Stimulated activated CD4-positive, alpha-beta T cell treated with anti-CD3 and anti-CD28 coated beads, TNF-alpha, amount 100 ng/mL, for 1 hour (primary cell): Measurements from ENCODE around the gene TSHZ3.

Experiments
- DNase-seq, 3 donors: peaks; one replicate each; pipeline ENCODE4 v3.0.0-alpha.2; 2020; ENCODE audit warnings: low read depth in 3 of 3, low spot score in 1 of 3

The TSHZ3 gene

GRCh38 chr19:31290931-31291590 lies 58.2 kb downstream of the TSHZ3 start:
- DNase-seq = no peak

GRCh38 chr19:31289976-31290375 lies 59.3 kb downstream of the TSHZ3 start:
- no peak for DNase-seq

GRCh38 chr19:31289381-31289880 lies 59.8 kb downstream of the TSHZ3 start:
- DNase-seq = no peak

- no peak for DNase-seq
These were observed 62.7 kb downstream of the TSHZ3 start for GRCh38 chr19:31286491-31286890.

- DNase-seq = no peak
These were observed 63.5 kb downstream of the TSHZ3 start for GRCh38 chr19:31285744-31286143.

DNA sequence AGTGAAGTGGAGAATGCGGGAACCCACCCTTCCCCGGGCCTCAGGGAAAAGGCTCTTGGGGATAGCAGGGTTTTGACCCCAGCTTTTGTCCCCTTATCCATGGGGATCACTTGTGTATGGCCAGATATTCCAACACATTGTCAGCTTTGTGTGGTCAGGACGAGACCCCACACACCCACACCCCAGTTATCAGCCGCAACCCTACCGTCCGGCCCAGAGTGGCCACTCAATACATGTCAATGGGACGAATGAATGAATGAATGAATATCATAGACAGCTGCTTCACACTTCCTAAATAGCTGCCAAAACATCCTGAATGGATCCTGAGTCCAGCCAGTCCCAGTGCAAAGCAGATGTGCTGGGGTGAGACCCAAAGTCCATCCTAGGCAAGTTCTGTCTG lies 64.6 kb downstream of the TSHZ3 start:
- DNase-seq = no peak

DNA sequence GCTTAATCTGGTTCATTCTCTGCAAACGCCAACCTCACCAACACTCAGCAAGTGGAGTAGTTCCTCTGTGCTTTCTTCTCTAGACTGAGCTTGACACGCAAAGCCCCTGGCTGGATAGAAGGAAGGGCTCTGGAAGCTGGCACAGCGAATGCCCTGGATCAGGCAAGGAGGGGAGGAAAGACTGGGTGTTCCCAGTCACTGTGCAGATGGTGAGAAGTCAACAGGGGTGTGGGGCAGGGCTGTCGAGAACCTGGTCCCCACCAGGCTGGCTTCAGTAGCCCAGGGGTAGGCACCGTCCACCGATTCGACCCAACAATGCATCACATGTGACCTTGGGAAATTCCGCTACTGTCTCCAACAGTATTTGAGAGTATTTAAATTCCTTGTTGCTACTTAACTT lies 65.5 kb downstream of the TSHZ3 start:
- no peak for DNase-seq

GRCh38 chr19:31282346-31282745 lies 66.9 kb downstream of the TSHZ3 start:
- DNase-seq = no peak

GRCh38 chr19:31280287-31281006 lies 68.8 kb downstream of the TSHZ3 start:
- no peak for DNase-seq

- no peak for DNase-seq
These were observed 69.8 kb downstream of the TSHZ3 start for GRCh38 chr19:31279436-31279765.

DNA sequence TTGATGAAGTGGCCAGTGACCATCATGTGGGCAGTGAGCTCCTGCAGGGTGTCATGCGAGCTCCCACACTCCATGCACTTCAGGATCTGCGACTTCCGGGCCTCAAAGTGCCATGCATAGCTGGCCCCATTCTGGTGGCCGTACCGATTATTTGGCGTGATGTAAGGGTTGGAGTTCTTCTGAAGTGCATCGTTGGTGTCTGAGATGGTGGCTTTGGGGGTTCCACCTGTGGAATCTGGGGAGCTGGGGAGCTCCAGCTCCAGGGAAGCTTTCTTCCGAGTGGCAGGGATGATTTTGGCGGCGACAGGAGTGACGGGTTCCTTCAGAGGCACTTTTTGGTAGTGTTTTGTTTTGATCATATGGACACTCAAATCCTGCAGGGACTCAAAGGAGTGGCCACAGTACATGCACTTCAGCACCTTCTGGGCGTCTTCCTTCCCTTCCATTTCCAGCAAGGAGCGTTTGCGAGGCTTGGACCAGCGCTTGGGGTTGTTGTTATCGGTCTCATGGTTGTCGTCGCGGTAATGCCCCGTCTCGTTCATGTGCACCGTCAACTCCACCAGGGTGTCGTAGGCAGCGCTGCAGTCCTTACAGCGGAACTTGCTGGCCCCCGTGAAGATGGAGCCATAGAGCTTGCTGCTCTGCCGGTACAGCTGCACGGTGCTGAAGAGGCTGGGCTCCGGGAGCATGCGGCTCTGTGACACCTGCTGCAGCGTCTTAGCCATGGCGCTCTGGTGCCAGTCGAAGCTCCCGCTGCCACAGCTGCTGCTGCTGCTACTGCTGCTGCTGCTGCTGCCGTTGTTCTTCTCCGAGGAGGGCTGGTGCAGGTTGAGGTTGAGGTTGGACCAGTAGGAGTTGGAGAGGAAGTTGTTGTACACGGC lies 70.4 kb downstream of the TSHZ3 start:
- DNase-seq = no peak

- DNase-seq = no peak
These were observed 71.7 kb downstream of the TSHZ3 start for GRCh38 chr19:31277516-31277915.

DNA sequence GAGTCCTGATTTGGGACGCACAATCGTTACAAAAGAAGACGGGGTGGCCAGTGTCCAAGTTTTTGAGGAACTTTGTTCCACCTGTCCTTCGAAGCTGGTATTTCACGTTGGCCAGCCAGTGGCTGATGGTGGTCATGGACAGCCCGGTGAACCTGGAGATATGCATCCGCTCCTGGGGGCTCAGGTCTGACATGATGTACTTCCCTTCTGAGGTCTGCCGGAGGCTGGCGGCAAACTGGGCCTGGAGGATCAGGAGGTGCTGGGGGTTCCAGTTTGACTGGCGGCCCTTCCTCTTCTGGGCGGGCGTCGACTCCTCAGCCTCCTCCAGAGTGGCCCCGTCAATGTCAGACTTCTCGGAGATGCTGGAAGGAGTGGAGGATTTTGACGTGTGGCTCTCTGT lies 72.4 kb downstream of the TSHZ3 start:
- no peak for DNase-seq

DNA sequence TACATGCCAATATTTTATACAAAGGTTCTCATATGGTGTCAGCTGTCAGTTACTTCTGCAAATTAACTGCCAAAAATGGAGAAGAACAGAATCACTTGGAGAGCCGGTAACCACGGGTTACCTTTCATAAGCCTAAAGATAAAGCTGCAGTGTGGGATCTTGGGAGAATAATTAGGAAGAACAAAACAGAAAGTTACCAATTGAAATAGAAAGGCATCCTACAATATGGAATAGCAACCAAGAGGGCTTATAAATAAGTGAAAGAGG lies 74.2 kb downstream of the TSHZ3 start:
- DNase-seq = no peak

DNA sequence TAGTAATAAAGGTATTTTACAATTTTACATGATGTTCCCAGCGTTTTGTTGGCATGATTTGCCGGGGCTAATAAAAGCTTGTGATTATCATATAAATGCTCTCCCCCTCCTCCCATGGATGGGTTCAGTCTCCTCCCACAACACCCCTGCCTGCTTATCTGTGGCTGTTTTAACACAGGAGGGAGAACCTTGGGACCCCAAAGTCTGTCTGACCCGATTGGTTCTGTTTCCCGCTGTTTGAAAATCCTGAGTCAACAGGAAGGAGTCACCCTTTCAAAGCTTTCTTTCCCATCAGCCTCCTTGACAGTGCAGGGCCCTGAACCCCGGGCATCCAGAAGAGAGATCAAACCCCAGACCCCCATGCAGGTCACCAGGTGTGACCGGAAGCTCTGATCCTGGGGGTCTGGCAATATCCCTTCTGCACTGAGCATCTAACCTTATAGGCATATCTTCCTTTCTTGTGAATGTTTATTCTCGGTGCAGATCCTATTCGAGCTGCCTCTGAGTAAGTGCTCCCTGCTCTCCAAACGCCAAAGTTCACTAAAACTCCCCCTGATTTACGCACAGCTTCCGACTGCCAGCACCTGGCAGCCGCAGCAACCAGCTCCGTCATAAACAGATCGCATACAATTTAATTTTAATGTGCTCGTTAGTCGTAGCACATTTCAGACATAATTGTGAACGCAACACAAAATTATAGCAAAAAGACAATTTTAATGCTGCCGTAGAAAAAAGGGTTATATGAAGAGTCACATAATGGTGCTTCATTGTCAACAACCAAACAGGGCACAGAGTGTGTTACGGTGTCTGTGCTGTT lies 74.8 kb downstream of the TSHZ3 start:
- no peak for DNase-seq

DNA sequence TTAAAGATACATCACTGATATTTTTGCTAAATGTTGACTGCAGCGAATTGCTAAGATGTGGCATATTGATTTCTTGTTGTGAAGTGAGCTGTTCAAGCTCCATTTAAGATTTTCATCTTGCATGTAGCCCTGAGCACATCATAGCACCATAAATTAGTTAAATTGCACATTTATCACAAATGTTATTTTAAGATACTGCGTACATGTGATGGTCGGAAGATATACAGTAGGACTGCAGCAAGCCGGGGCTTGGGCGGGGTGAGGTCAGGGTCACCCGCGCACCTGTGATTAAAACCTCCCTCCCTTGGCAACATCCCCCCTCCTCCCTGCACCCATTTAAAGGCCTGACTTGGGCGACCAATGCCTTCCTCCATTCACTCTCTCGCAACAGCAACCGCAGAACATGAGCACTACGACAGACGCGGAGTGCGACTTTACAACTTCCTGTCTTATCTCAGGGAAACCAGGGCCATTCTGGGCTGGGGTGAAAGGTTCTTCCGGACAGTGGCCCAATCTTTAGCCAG lies 76.6 kb downstream of the TSHZ3 start:
- DNase-seq = no peak

- no peak for DNase-seq
These were observed 77.8 kb downstream of the TSHZ3 start for GRCh38 chr19:31271306-31271911.

DNA sequence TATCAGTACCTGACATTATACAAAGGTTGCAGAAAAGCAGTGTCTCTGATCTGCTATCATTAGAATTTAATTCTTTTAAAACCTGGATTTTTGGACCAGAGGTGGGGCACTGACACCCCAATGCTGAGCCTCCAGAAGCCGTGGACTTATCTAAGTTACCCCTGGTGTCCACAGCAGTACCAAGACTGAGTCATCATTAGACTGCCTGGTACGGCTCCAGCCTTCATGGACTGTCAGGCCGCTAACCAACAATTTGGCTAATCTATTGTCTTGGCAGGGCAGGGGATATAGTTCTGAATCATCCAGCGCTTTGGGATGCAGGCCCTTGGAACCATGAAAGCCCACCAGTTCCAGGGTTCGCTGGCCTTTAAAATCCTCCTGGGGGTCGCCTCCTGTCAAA lies 78.3 kb downstream of the TSHZ3 start:
- no peak for DNase-seq

GRCh38 chr19:31269425-31270127 lies 79.7 kb downstream of the TSHZ3 start:
- DNase-seq = no peak

DNA sequence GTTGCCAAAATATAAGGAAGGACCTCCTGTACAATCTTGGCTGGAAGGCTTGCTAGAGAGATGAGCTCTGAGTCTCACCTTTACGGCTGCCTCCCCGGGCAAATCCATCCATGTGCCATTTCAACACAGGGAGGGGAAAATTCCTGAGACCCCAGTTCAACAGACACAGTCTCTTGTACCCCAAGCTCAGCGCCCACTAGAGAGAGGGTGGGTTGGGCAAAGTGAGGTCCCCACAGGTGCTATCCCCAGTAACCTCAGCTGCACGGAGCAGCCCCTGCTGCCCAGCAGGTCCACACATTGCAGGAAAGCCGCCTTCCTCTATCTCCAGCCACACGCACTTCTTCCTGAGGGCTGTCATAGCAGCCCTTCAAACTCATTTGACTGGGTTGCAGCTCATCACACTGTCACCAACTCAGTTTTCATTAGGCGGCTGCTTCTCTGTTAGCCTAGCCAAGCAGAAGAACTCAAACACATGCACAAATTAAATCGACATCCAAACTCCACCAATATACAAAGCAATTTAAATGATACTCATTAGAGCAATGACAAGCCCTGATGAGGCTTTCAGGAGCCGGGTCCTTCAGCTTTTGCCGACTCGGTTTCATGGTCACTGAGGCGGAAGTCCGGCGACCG lies 80.4 kb downstream of the TSHZ3 start:
- DNase-seq = no peak
